KOPT-K1 (cell line): ENCODE data around the gene ABCG4.
"Not testable (repeated sequence)": the region's sequence is repeated elsewhere in the genome, so short reads cannot be mapped to it uniquely, and the experiment has no call there.

Source experiments
- H3K27ac ChIP-seq: fragments of 200-600 bp; sonication (generic); 2 replicates; pipeline ENCODE4 v1.5.1; 2016; ENCODE audit warnings: antibody characterized with exemption, mild to moderate bottlenecking, low read depth, low read length; ENCODE audit not compliant: poor library complexity, severe bottlenecking
- H3K36me3 ChIP-seq: fragments of 200-600 bp; sonication (generic); 2 replicates; pipeline ENCODE4 v1.5.1; 2017; ENCODE audit warnings: antibody characterized with exemption, mild to moderate bottlenecking, low read length, moderate library complexity; ENCODE audit not compliant: insufficient read depth
- H3K9me3 ChIP-seq: fragments of 200-600 bp; sonication (generic); 2 replicates; pipeline ENCODE4 v1.5.1; 2017; ENCODE audit warnings: antibody characterized with exemption, low read length, mild to moderate bottlenecking; ENCODE audit not compliant: insufficient read depth, poor library complexity, severe bottlenecking

ABCG4 gene

GRCh38 chr11:119179983-119180382 lies 31.1 kb downstream of the ABCG4 start:
- Histone ChIP-seq H3K27ac (no peak overlapping the region), H3K9me3 (no peaks in the 10 kb centered on the region), H3K36me3 (peaks cover 25% of the 10 kb centered on the region; the same call in 1 of the 2 replicates)

- H3K36me3 ChIP-seq: peaks cover 15% of the 10 kb centered on the region; the same call in 1 of the 2 replicates
- no peaks in the 10 kb centered on the region for H3K9me3 ChIP-seq
- H3K27ac ChIP-seq: no peak overlapping the region
Measured at GRCh38 chr11:119180729-119181676, 32.2 kb downstream of the ABCG4 start.

GRCh38 chr11:119181677-119182412 lies 33.0 kb downstream of the ABCG4 start:
- Histone ChIP-seq H3K27ac (no peak overlapping the region), H3K9me3 (no peaks in the 10 kb centered on the region), H3K36me3 (peaks cover 14% of the 10 kb centered on the region; the same call in 1 of the 2 replicates)

- not testable (repeated sequence) for H3K9me3 ChIP-seq, H3K27ac ChIP-seq
- peaks cover 14% of the 10 kb centered on the region; the same call in 1 of the 2 replicates for H3K36me3 ChIP-seq
Measured at GRCh38 chr11:119184399-119184798, 35.5 kb downstream of the ABCG4 start.

GRCh38 chr11:119185981-119186634 lies 37.3 kb downstream of the ABCG4 start:
- H3K36me3 ChIP-seq: 0 out of 2 replicates have a peak, but pooled peaks cover 8% of the 10 kb centered on the region
- no peaks in the 10 kb centered on the region for H3K9me3 ChIP-seq
- no peak overlapping the region for H3K27ac ChIP-seq

GRCh38 chr11:119187123-119187892 lies 38.5 kb downstream of the ABCG4 start:
- Histone ChIP-seq H3K9me3 (no peaks in the 10 kb centered on the region), H3K27ac (no peak overlapping the region), H3K36me3 (0 out of 2 replicates have a peak, but pooled peaks cover 8% of the 10 kb centered on the region)

GRCh38 chr11:119188067-119188466 lies 39.2 kb downstream of the ABCG4 start:
- Histone ChIP-seq H3K27ac (no peak overlapping the region), H3K36me3 (0 out of 2 replicates have a peak, but pooled peaks cover 7% of the 10 kb centered on the region), H3K9me3 (no peaks in the 10 kb centered on the region)

- Histone ChIP-seq H3K9me3 (no peaks in the 10 kb centered on the region), H3K36me3 (no peaks in the 10 kb centered on the region), H3K27ac (no peak overlapping the region)
Measured at GRCh38 chr11:119188887-119189286, 40.0 kb downstream of the ABCG4 start.

- H3K9me3 ChIP-seq: no peaks in the 10 kb centered on the region
- H3K27ac ChIP-seq: no peak overlapping the region
- no peaks in the 10 kb centered on the region for H3K36me3 ChIP-seq
Measured at GRCh38 chr11:119189393-119189792, 40.5 kb downstream of the ABCG4 start.

- Histone ChIP-seq H3K27ac (no peak overlapping the region), H3K9me3 (no peaks in the 10 kb centered on the region), H3K36me3 (no peaks in the 10 kb centered on the region)
Measured at GRCh38 chr11:119190531-119190930, 41.7 kb downstream of the ABCG4 start.

GRCh38 chr11:119191265-119191664 lies 42.4 kb downstream of the ABCG4 start:
- not testable (repeated sequence) for H3K9me3 ChIP-seq, H3K36me3 ChIP-seq, H3K27ac ChIP-seq

- H3K9me3 ChIP-seq: no peaks in the 10 kb centered on the region
- no peaks in the 10 kb centered on the region for H3K36me3 ChIP-seq
- no peak overlapping the region for H3K27ac ChIP-seq
Measured at GRCh38 chr11:119192111-119192510, 43.3 kb downstream of the ABCG4 start.

GRCh38 chr11:119193001-119193400 lies 44.1 kb downstream of the ABCG4 start:
- Histone ChIP-seq H3K9me3 (no peaks in the 10 kb centered on the region), H3K36me3 (no peaks in the 10 kb centered on the region), H3K27ac (no peak overlapping the region)

GRCh38 chr11:119193626-119194025 lies 44.8 kb downstream of the ABCG4 start:
- Histone ChIP-seq H3K27ac (no peak overlapping the region), H3K36me3 (no peaks in the 10 kb centered on the region), H3K9me3 (no peaks in the 10 kb centered on the region)
